ENCODE results near the gene DEUP1.
"Not testable (repeated sequence)": the region's sequence is repeated elsewhere in the genome, so short reads cannot be mapped to it uniquely, and the experiment has no call there.

DEUP1 gene

DNA sequence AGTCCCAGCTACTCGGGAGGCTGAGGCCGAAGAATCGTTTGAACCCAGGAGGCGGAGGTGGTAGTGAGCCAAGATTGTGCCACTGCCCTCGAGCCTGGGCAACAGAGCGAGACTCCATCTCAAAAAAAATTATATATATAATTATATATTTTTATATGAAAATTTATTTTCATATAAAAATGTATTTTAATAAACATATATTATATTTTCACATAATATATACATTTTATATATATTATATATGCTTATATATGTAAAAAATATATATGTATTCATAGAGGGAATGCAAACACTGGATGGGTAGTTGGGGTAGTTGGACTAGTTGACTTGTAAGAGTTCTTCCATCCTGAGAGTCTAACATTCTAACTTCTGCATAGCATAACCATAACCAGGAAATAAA, 20.3 kb downstream of the DEUP1 start:
- no peak for DNase-seq (ENCODE audit: low read depth in 2 of 2)

DNA sequence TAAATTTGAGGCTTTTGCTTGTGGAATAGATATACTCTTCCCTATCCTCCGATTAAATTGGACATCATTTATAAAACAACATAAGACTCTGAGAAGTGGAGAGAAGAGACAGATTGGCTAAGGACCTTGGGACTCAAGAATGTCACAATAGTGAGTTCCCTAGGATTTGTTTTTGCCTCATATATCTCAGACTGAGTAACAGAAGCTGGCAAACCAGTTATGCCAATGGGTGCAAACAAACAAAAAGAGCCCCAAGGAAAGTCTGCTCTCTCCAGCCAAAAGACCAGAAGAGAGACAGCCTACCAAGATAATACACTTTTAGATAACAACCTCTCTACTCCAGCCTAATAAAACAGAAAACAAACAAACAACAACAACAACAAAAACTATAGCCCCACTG, 28.9 kb downstream of the DEUP1 start:
- no peak for DNase-seq (ENCODE audit: low read depth in 2 of 2)

DNA sequence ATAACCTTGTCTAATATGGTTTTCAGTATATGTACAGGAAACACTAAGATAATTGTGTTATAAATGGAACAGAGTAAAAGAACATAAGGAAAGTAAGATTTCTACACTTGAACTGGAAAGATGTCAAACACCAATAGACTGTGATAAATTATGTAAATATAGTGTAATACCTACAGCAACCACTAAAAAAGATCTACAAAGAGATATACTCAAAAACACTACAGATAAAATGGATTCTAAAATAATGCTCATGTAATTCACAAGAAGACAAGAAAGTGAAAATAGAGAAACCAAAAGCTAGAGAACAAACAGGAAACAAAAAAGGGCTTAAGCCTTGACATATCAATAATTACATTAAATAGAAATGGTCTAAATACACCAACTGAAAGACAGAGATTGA, 30.9 kb downstream of the DEUP1 start:
- DNase-seq (ENCODE audit: low read depth in 2 of 2) = no peak

DNA sequence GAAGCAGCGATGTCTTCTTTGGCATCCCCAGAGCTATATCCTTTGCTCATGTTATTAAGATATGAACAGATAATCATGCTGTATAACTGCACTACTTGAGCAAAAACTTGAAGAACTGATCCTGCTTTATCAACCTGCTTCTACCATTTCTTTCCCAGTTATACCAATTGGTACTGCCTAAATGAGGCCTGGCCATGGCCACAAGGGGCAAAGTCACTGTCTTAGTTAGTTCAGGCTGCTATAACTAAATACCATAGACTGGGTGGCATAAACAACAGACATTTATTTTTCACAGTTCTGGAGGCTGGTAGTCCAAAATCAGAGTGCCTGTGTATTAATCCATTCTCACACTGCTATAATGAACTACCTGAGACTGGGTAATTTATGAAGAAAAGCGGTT, 37.5 kb downstream of the DEUP1 start:
- DNase-seq (ENCODE audit: low read depth in 2 of 2) = no peak

DNA sequence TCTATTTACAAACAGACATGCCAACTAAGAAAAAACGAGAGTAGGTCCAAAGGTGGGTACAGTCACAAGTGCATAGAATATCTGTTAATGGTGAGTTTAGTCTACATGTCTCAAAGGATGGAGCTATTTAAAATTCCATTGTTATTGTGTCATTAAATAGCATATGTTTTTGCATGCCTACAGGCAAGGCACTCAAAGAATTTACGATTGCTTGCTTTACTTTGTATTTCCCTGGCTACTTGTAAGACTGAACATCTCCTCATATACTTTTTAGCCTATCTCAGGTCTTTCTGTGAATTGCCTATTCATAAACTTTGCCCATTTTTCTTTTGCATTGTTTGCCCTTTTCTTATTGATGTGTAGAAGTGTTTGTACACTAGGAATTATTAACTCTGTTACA, 39.7 kb downstream of the DEUP1 start:
- no peak for DNase-seq (ENCODE audit: low read depth in 2 of 2)

DNA sequence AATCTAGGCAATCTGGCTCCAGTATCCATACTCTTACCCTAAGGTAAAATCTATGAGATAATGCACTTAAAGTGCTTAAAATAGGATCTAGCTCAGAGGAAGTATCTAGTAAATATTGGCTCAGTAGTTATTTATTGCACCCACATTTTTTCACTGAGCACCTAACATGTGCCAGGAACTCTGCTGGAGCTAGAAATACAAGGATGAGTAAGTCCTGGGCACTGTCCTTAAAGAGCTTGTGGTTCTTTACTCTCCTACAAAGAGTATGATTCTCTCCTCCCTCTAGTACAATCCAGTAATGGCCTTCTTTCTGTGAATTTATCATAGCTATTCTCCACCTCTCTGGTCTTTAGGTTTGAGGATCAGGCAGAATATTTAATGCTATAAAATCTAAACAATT, 59.2 kb downstream of the DEUP1 start:
- DNase-seq (ENCODE audit: low read depth in 2 of 2) = no peak

DNA sequence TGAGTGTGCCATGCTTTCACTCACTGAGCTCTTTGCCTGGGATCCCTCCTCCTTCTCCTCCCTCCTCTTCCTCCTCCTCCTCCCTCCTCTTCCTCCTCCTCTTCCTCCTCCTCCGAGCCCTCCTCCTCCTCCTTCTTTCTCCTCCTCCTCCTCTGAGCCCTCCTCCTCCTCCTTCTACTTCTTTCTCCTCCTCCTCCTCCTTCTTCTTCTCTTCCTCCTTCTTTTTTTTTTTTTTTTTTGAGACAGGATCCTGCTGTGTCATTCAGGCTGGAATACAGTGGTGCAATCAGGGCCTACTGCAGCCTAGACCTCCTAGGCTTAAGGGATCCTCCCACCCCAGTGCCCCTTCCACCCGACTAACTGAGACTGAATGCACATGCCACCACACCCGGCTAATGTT, 62.3 kb downstream of the DEUP1 start:
- DNase-seq (ENCODE audit: low read depth in 2 of 2) = no peak

DNA sequence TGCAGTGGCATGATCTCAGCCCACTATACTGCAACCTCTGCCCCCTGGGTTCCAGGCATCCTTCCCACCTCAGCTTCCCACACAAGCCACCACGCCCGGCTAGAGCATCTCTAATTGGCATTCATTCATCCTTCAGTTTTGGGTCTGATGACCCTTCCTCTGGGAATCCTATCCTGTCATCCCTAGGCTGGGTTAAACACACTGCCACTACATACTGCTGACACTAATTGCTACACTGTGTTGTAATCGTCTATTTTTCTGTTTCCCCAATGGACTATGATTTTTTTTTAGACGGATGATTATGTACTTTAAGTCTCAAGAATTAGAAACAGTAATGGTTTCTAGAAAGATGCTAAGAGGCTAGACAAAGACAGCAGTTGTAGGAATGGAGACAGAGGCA, 62.8 kb downstream of the DEUP1 start:
- DNase-seq (ENCODE audit: low read depth in 2 of 2) = no peak

DNA sequence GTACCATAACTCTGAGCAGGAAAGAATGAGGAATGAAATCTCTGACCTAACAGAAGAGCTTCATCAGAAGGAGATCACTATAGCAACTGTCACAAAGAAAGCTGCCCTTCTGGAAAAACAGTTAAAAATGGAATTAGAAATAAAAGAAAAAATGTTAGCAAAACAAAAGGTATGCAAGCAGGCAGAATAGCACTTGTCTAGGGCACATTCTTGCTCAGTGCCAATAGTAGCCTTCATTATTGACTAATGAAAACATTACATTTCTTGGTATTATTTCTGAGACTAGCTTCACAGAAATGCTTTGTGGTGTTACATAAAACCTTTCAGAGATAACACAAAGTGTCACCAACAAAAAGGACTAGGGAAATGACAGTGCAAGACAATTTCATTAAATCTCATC, 63.9 kb downstream of the DEUP1 start:
- DNase-seq (ENCODE audit: low read depth in 2 of 2) = no peak

DNA sequence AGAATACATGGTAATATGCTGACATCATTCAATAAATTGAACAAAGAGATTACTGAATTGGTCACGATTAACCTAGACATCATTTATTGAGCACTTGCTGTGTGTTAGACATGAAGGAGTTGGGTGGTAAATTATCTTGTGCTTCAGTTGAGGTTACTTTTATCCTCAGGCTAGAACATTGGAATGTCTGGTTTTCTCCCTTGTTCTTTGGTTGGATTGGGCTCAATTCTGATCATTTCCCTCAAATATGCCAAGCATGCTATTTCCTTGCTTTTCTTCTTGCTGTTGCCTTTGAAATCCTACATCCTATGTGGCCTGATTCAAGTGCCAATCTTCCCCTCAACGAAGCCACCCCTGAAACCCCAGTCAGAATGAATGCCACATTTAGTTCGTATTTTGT, 65.8 kb downstream of the DEUP1 start:
- no peak for DNase-seq (ENCODE audit: low read depth in 2 of 2)

DNA sequence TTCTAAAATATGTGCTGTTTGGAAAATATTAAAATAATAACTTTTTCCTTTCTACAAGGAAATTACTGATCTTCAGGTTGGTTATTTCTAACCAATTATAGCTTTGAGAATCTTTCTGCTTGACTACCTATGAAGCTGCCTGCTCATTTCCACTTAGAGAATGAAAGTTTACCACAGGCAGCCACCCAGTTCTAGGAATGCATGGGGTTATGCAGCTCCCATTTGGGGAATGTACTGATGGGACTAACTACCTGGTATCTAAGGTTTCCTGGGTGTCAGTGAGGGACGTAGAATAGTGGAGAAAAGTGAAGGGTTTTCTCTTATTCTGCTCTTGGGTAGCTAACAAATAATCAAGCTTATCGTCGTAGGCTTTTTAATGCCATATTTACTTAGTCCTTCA, 73.4 kb downstream of the DEUP1 start:
- DNase-seq (ENCODE audit: low read depth in 2 of 2) = no peak

DNA sequence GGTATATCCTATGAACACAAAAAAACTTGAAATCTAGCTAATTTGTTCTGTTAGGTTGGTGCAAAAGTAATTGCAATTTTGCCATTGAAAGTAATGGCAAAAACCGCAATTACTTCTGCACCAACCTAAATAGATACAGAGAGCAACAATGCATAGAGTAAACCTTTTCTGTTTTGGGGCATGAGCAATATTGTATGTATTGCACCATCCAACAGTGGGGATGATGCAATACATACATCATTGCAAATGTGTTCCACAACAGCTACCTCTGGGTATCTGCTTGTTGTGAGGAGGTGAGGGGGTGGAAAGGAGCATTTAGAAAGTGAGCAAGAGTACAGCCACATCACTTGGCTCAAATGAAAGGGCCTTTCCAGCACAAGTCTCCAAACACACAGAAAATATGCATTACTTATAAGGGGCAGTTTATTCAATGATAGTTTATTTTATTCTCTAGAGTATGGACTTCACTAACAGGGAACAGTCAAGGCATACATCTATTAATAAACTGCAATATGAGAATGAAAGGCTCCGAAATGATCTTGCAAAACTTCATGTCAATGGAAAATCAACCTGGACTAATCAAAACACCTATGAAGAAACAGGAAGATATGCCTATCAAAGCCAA, 77.3 kb downstream of the DEUP1 start:
- DNase-seq (ENCODE audit: low read depth in 2 of 2) = no peak

DNA sequence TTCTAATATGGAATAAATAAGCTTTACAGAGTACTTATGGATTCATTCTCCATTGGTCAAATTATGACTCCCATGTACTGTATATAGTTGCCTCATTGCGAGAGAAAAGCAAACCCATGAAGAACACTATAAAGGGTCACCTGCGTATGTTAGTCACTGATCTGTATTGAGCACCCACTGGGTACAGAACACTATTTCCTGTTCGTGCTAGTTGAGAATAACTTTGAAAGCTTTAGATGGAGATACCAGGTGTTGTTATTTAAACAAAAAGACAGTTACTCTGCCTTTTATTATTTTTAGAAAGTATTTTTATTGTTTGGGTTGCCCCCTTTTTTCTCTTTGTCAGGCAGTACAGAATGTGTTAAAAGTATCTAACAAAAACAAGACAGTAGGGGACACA, 79.9 kb downstream of the DEUP1 start:
- no peak for DNase-seq (ENCODE audit: low read depth in 2 of 2)

DNA sequence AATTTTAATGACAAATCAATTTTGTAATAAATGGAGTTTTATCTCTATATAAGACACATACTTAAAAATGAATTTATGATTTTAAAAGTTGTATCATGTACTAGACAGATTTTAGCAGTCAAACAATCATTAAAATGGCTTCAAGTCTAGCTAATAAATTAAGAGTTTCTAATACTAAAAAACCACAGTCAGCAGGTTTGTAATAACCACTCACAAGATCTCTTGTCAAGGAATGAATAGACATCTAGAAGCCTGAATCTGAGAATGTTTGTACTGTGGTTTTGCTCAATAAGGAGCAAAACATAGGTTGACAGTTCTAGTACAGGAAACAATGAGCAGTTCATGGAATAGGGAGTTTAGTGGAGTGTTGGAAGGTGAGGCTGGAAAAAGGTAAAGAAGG, 81.2 kb downstream of the DEUP1 start:
- DNase-seq (ENCODE audit: low read depth in 2 of 2) = no peak

DNA sequence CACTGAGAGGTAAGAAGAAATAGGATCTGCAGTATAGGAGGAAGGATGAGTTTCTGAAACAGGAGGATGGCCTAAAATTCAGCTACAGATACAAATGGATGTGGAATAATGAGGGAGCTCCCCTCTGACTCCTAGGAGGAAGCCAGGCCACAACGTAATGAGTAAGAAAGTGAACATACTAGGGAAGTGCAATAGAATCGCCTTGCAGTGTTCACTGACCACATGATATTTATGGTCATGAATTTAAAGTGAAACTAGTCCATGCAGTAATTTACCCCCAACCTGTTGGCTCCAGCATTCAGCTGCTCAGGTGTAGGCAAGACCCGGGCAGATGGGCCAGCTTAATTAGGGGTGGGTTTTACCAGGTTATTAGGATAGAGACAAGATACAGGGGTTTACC, 101.7 kb downstream of the DEUP1 start:
- DNase-seq (ENCODE audit: low read depth in 2 of 2) = no peak

DNA sequence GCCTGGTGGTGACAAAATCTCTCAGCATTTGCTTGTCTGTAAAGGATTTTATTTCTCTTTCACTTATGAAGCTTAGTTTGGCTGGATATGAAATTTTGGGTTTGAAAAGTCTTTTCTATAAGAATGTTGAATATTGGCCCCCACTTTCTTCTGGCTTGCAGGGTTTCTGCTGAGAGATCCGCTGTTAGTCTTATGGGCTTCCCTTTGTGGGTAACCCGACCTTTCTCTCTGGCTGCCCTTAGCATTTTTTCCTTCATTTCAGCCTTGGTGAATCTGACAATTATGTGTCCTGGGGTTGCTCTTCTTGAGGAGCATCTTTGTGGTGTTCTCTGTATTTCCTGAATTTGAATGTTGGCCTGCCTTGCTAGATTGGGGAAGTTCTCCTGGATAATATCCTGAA, 112.7 kb downstream of the DEUP1 start:
- not testable (repeated sequence) for DNase-seq (ENCODE audit: low read depth in 2 of 2)

DNA sequence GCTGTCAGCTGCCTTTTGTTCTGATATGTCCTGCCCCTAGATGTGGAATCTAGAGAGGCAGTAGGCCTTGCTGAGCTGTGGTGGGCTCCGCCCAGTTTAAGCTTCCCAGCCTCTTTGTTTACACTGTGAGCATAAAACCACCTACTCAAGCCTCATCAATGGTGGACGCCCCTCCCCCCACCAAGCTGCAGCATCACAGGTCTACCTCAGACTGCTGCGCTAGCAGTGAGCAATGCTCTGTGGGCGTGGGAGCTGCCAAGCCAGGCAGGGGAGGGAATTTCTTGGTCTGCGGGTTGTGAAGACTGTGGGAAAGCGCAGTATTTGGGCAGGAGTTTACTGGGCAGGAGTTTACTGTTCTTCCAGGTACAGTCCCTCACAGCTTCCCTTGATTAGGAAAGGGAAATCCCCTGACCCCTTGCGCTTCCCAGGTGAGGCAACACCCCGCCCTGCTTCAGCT, 114.1 kb downstream of the DEUP1 start:
- no peak for DNase-seq (ENCODE audit: low read depth in 2 of 2)

DNA sequence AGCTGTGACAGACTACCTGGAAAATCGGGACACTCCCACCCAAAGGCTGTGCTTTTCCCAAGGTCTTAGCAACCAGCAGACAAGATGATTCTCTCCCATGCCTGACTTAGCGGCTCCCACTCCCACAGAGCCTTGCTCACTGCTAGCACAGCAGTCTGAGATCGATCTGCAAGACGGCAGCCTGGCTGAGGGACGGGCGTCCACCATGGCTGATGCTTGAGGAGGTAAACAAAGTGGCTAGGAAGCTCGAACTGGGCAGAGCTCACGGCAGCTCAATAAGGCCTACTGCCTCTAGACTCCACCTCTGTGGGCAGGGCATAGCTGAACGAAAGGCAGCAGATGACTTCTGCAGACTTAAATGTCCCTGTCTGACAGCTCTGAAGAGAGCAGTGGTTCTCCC, 127.7 kb downstream of the DEUP1 start:
- DNase-seq (ENCODE audit: low read depth in 2 of 2) = no peak

DNA sequence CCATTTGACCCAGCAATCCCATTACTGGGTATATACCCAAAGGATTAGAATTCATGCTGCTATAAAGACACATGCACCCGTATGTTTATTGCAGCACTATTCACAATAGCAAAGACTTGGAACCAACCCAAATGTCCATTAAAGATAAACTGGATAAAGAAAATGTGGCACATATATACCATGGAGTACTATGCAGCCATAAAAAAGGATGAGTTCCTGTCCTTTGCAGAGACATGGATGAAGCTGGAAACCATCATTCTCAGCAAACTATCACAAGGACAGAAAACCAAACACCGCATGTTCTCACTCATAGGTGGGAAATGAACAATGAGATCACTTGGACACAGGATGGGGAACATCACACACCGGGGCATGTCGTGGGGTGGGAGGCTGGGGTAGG, 133.1 kb downstream of the DEUP1 start:
- DNase-seq (ENCODE audit: low read depth in 2 of 2) = not testable (repeated sequence)

DNA sequence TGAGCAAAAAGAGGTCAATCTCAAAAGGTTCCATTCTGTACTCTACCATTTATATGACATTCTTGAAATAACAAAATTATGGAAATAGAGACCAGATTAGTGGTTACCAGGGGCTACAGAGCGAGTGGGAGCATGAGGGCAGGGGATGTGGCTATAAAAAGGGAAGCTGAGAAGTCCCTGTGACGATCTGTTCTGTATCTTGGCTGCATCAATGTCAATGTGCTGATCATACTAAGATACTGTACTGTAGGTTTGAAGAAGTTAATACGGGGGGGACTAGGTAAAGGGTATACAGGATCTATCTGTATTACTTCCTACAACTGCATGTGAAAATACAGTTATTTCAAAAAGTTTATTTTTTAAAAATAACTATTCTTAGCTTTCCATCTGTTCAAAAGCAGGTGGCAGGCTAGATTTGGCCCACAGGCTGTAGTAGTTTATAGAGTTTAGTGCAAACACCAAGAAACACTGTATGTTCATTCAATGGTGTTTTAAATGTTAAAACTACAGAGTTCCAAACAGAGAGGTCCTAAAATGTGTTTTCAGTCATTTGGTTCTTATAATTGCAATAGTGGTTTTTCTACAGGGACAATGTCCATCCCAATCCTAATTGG, 134.5 kb downstream of the DEUP1 start:
- DNase-seq (ENCODE audit: low read depth in 2 of 2) = no peak

DNA sequence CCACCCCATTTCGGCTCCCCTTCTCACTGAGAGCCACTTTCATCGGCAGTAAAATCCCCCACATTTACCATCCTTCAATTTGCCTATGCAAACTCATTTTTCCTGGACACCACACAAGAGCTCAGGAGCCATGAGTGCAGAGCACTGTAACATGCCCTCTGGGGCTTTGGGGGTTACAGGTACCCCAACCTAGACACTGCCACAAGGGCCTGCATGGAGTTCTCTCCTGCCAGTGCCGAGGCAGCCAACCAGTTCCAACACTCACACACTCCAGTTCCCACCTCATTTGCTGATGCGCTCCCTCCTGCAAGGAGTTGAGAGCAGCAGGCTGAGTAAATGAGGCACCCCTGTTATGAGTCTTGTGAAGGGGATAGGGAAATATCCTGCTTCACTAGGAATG, 136.5 kb downstream of the DEUP1 start:
- DNase-seq (ENCODE audit: low read depth in 2 of 2) = no peak

DNA sequence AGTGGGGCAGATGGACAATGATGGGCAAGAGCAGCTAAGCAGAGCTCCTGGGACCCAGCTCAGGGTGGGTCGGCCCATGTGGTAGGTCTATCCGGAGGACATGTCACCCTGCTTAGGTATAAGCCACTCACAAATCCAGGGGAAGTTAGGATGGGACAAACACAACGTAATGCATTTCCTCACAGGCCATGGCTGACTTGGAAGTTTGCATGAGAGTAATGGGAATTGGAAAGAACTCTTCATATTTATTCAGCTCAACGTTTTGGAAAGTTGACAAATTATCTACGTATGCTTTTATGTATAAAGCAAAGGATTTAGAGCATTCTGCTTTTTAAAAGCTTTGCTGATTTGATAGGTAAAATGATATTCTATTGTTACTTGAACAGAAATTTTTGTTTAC, 137.7 kb downstream of the DEUP1 start:
- no peak for DNase-seq (ENCODE audit: low read depth in 2 of 2)

DNA sequence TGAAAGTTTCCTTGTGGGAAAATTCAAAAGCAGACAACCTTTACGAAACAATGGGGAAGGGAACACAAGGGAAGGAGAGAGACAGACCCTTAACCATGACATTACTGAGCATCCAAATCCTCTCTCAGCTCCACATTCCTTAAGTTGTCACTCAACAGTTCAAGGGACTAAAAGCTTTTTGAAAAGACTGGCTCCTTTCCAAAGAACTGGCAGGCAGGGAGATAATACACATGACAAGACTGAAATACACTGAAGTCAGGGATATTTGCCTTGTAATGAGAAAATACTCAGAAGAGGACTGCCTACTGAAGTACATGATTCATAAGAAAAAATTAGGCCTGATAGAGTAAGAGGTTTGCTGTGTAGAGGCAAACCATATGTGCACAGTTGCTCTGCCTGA, 143.6 kb downstream of the DEUP1 start:
- DNase-seq (ENCODE audit: low read depth in 2 of 2) = no peak

DNA sequence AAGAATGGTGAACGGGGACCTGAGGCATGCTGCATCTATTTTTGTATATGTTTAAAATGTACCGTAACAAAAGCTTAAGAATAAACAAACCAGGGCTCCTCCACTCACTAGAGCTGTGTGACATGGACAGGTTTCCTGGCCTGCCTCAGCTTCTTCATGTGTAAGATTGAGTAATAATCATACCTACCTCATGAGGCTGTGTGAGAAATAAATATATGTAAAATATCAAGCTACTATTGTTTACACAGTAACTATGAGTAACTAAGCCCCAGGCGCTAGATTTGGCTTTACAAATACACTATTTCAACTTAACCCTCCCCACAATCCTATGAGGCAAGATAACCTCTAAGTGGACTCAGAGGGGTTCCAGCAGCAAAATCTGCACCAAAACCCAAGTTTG, 146.3 kb downstream of the DEUP1 start:
- no peak for DNase-seq (ENCODE audit: low read depth in 2 of 2)

Measured in stimulated activated CD4-positive, alpha-beta T cell treated with anti-CD3 and anti-CD28 coated beads, Interleukin-12 subunit alpha, Interleukin-12 subunit beta, amount 100 ng/mL, for 24 hours (primary cell).